Heart right ventricle (tissue), 16 donors: ENCODE data around the gene GPR55. TPM values are rescaled to one million over a fixed set of nuclear protein-coding genes. Genes with fewer than 3 reads are reported as not detected.

ENCODE experiments used
- ATAC-seq, 8 donors: fragments of 200-7000 bp; cut with Tn5 transposase; one replicate each; pipeline ENCODE4 v1.9.1; 2020; ENCODE audit warnings: mild to moderate bottlenecking in 8 of 8, moderate library complexity in 8 of 8, moderate number of reproducible peaks in 1 of 8
- DNase-seq, 2 donors: peaks; one replicate each; pipeline ENCODE4 v3.0.0-alpha.2; 2020
- H3K27ac ChIP-seq, 10 donors: fragments of 200-600 bp; sonication (generic) in 2 of 10; one replicate each; pipeline versions ENCODE4 v1.5.0 to v1.8.0; 2020 to 2022; ENCODE audit warnings: mild to moderate bottlenecking in 3 of 10
- H3K27me3 ChIP-seq, 7 donors: fragments of 200-600 bp; one replicate each; pipeline ENCODE4 v1.8.0; 2021 to 2022; ENCODE audit warnings: mild to moderate bottlenecking in 2 of 7
- H3K36me3 ChIP-seq, 9 donors: fragments of 200-600 bp; sonication (generic) in 1 of 9; one replicate each; pipeline versions ENCODE4 v1.5.0 to v1.8.0; 2020 to 2022; ENCODE audit warnings: mild to moderate bottlenecking in 2 of 9
- H3K4me1 ChIP-seq, 9 donors: fragments of 200-600 bp; sonication (generic) in 1 of 9; one replicate each; pipeline versions ENCODE4 v1.5.0 to v1.8.0; 2020 to 2022; ENCODE audit warnings: mild to moderate bottlenecking in 4 of 9
- H3K4me3 ChIP-seq, 10 donors: fragments of 200-600 bp; sonication (generic) in 2 of 10; one replicate each; pipeline versions ENCODE4 v1.5.0 to v1.8.0; 2020 to 2022; ENCODE audit warnings: mild to moderate bottlenecking in 7 of 10, moderate library complexity in 2 of 10
- H3K9me3 ChIP-seq, 11 donors: fragments of 200-600 bp in 10 of 11; sonication (generic) in 2 of 11; one replicate each; pipeline versions ENCODE4 v1.5.0 to v1.8.0; 2013 to 2022; ENCODE audit warnings: mild to moderate bottlenecking in 2 of 11, control low read depth in 1 of 11, moderate library complexity in 1 of 11
- WGBS, 2 donors: extraction: QIAGEN DNeasy Blood & Tissue Kit; methylation state at CpG; one replicate each; pipeline ENCODE4 v1.1.7; 2013; ENCODE audit warnings: inconsistent platforms in 1 of 2; 5-methylcytosine and 5-hydroxymethylcytosine counted together
- intact Hi-C, 10 donors: fragments of 100-400 bp; cut with DNase I; formaldehyde crosslinking; loops; one replicate each; pipeline versions ENCODE4 v1.11.1 to v1.14.2; 2022
- polyA plus RNA-seq, 2 donors: library from polyadenylated mRNA; stranded (reverse); fragments of 200-250 nt; gene quantifications; one replicate each; pipeline ENCODE4 v1.2.3, GENCODE V29; 2013
- total RNA-seq, 10 donors: library from RNA; stranded (reverse); fragmentation: NEBNext Ultra II Directional in 3 of 10; extraction: Animal tissue kit (Norgen Biotek cat#: 25700) in 3 of 10; gene quantifications; one replicate each; pipeline versions ENCODE4 v1.2.1 to v1.2.4, GENCODE V29; 2021 to 2023
- TF ChIP-seq, protein P1 (sequence below), 9 donors: fragments of 200-600 bp; sonication (generic) in 2 of 9; IDR thresholded peaks; one replicate each; pipeline versions ENCODE4 v1.5.0 to v1.8.0; 2021 to 2022; ENCODE audit warnings: antibody characterized with exemption in 9 of 9, mild to moderate bottlenecking in 5 of 9, moderate library complexity in 1 of 9
- donor health status: Arrhythmogenic right ventricular cardiomyopathy.
- donor health status: ischemic (EF 13 %, LVEDD 7.1; RV severe dilation, severe dysfunction).
- donor health status: healthy with polysubstance abuse.
- donor health status: DM: no; HTN: yes; CAD: no.
- donor health status: DM: no; HTN: no; CAD: no.
- donor health status: ischemic (EF 25% LVEDD 6.9; RV normal size, moderate dysfunction).
- donor health status: ischemic (EF 25% LVEDD 5.7; RV mildly dilated, moderate dysfunction).
- donor health status: healthy.
- donor health status: DM: yes; HTN: yes; CAD: no.
- donor health status: Ischemic cardiomyopathy.
- donor health status: ischemic (EF 35%, LVEDD 5.7; RV mildly dilated, moderate dysfunction).
- donor health status: nonischemic (EF 11% LVEDD 7.7; RV severe dilation, severe dysfunction).
- donor health status: DM: yes; HTN: yes; CAD: no.
- donor health status: PGD.
- donor health status: ischemic (EF 29% LVEDD 5.4; RV normal size, mild dysfunction).
- donor health status: nonischemic (EF 23%, LVEDD 6.1; RV moderate dilation, normal function).

The GPR55 gene
- total and polyA plus RNA-seq, 12 donors = 0.01 to 0.42 TPM; not detected in 10

DNA sequence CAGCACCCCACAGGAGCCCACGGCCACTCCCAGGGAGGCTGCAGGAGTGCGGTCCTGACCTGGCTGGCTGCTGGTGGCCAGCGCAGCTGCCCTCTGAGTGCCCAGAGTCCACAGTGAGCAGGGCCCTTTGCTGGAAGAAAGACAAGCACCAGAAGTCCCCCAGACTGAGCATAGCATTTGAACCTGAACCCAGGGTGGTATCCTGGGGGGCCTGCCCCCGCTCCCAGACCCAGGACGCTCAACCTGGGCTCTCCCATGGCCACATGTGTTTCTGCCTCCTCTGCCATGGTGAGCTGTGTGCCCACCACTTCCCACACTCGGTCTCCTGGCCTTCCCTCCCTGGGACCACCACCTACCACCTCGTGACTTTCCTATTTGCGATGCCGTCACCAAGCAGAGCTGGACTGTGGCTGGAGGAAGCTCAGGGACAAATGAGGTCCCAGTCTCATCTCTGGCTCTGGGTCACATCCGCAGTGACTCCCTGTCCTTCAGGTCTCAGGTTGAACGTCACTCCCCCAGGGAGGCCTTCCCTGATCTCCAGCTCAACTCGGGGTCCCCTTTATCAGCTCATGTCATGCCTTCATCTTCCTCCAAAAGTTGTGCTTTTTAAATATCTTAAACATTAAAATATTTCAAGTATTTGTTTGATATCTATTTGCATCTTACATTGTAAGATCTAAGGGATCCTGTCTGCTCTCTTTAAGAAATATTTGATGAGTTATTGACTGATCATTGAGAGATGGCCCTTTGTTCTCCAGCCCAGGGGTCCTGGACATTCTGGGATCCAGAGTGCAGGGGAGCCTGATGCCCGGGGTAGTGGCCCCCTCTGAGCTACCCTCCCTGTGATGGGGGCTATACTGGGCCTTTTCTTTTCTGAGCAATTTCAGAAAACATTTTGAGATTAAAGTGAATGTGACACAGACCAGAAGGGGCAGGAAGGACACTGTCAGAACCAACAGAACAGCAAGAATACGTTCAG, 16.4 kb upstream of the GPR55 start:
- no peaks in the 10 kb centered on the region for H3K36me3 ChIP-seq
- H3K27me3 ChIP-seq = peaks cover 0 to 19% (median 5%) of the 10 kb centered on the region in 7 donors
- H3K9me3 ChIP-seq = peaks cover 0 to 17% (median 9%) of the 10 kb centered on the region in 11 donors
- ATAC-seq (no peak), DNase-seq (no peak)
- H3K4me1 ChIP-seq = peaks cover 0 to 6% (median 0%) of the 10 kb centered on the region in 9 donors
- H3K27ac ChIP-seq = no peak overlapping the region
- TF ChIP-seq, protein P1, sequence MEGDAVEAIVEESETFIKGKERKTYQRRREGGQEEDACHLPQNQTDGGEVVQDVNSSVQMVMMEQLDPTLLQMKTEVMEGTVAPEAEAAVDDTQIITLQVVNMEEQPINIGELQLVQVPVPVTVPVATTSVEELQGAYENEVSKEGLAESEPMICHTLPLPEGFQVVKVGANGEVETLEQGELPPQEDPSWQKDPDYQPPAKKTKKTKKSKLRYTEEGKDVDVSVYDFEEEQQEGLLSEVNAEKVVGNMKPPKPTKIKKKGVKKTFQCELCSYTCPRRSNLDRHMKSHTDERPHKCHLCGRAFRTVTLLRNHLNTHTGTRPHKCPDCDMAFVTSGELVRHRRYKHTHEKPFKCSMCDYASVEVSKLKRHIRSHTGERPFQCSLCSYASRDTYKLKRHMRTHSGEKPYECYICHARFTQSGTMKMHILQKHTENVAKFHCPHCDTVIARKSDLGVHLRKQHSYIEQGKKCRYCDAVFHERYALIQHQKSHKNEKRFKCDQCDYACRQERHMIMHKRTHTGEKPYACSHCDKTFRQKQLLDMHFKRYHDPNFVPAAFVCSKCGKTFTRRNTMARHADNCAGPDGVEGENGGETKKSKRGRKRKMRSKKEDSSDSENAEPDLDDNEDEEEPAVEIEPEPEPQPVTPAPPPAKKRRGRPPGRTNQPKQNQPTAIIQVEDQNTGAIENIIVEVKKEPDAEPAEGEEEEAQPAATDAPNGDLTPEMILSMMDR (IDR thresholded peaks at IDR 0.05) = no peak
- no peak overlapping the region for H3K4me3 ChIP-seq
- WGBS, 2 donors = 74 to 79% methylated on average over 14 of the region's 14 CpGs
- intact Hi-C loops = no loop called here

DNA sequence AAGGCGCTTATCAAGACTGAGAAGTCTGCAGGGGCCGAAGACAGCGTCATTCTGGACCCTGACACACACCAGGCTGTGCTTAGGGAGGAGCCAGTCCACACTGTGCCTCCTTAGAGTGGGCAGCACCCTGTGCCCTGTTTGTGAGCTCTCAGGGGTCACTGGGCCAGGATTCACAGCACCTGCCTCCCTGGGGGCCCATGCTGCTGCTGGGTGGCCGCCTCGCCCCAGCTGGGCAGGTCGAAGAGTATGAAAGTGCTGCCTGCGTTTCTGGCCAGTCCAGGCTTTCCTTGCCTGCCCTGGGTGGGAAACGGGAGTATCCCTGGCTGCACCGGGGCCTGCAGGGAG, 15.4 kb upstream of the GPR55 start:
- 76 to 80% methylated on average over 9 of the region's 9 CpGs for WGBS, 2 donors
- Histone ChIP-seq H3K27me3 (peaks cover 0 to 19% (median 5%) of the 10 kb centered on the region in 7 donors), H3K36me3 (no peaks in the 10 kb centered on the region), H3K27ac (no peak overlapping the region), H3K9me3 (peaks cover 0 to 26% (median 9%) of the 10 kb centered on the region in 11 donors), H3K4me1 (peaks cover 0 to 6% (median 0%) of the 10 kb centered on the region in 9 donors), H3K4me3 (no peak overlapping the region)
- ATAC-seq (no peak), DNase-seq (no peak)
- intact Hi-C loops = no loop called here
- TF ChIP-seq, protein P1 (IDR thresholded peaks at IDR 0.05) = no peak

DNA sequence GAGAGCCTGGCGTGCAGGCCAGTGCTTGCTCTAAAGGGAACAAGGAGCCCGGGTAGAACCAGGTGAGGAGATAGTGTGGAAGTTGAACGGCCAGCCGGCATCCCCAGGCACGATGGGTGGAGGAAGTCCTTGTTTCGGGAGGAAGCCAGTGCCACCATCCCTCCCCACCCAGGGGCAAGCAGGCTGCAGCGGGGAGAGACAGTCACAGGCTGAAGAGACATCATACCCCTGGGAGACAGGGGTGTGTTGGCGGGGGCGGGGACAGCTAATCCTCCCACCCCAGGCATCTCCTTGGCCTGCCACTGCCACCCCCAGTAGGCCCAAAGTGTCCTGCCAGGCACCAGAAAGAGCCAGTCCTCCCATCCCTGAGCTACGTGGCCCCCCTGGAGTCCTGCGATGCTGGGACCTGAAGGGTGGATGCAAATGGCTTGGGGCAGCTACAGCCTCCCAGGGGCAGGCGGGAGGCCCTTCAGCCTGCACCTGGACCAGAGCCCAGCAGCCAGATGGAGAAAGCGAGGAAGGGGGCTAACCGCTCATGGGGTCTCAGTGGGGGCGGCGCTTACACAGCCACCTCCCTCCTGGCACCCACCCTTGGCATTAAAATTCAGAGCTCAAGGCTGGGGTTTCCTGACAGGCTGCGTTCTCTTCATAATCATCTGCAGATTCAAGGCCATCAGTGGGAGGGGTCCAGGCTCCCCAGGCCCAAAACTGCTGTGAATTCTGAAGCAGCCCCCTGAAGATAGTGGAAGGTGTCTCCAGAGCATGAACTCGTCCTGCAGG, 14.8 kb upstream of the GPR55 start:
- 80 to 85% methylated on average over 18 of the region's 18 CpGs for WGBS, 2 donors
- TF ChIP-seq, protein P1 (IDR thresholded peaks at IDR 0.05) = no peak
- Histone ChIP-seq H3K27ac (no peak overlapping the region), H3K36me3 (no peaks in the 10 kb centered on the region), H3K4me3 (no peak overlapping the region), H3K4me1 (peaks cover 0 to 6% (median 0%) of the 10 kb centered on the region in 9 donors), H3K9me3 (peaks cover 0 to 26% (median 9%) of the 10 kb centered on the region in 11 donors), H3K27me3 (peaks cover 0 to 19% (median 5%) of the 10 kb centered on the region in 7 donors)
- DNase-seq (no peak), ATAC-seq (no peak)
- intact Hi-C loops = no loop called here

DNA sequence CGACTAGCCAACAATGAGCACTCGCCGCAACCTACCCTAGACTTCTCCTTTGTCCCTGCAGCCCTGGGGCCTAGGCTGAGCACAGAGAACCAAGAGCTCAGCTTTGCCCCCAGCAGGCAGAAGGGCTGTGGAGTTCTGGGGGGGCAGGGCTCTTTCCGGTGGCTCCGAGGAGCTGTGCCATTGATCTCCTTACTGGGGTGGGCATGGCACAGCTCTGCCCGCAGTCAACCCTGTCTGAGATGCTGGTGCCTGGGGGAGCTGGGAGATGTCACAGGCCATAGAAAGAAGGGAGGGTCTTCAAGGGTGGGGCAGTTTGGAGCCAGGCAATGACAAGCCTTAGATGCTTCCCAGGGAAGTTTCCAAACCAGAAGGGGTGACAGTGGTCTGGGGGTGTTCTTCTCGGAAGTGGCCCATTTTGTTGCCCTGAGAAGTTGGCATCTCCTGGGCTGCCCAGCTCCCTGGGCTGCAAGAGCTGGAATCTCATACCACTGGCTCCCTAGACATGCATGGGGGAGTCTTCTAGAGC, 14.1 kb upstream of the GPR55 start:
- WGBS, 2 donors = 96 to 99% methylated on average over 7 of the region's 7 CpGs
- no peak for ATAC-seq
- no peak overlapping the region for H3K4me3 ChIP-seq

More for the DNA sequence above, 14.1 kb upstream of the GPR55 start:
- H3K27ac ChIP-seq = no peak overlapping the region
- H3K9me3 ChIP-seq = peaks cover 0 to 26% (median 9%) of the 10 kb centered on the region in 11 donors
- intact Hi-C loops = no loop called here
- peaks cover 0 to 6% (median 0%) of the 10 kb centered on the region in 9 donors for H3K4me1 ChIP-seq
- TF ChIP-seq, protein P1 (IDR thresholded peaks at IDR 0.05) = no peak
- no peak for DNase-seq
- peaks cover 0 to 25% (median 5%) of the 10 kb centered on the region in 7 donors for H3K27me3 ChIP-seq
- H3K36me3 ChIP-seq = no peaks in the 10 kb centered on the region
